ENCODE data around the gene OS9. TPM values are rescaled to one million over a fixed set of nuclear protein-coding genes. Genes with fewer than 3 reads are reported as not detected.

Gene OS9
- total RNA-seq, 2 experiments from 2014 or later, result 108 to 112 TPM

- H3K27me3 Mint-ChIP-seq, result no peaks in the 10 kb centered on the region
- peak; percentile 97 to 100 (median 98) for DNase-seq
- intact Hi-C loops (cut with DNase I, micrococcal nuclease), result loop anchor here (1.0 to 5.0 kb wide), 4 partner anchors 11 to 275 kb away; partner anchors contain the start of genes ARHGAP9 (in 1 of the 2), CTDSP2 (in 1 of the 2), DDIT3 (in 1 of the 2) and MBD6 (in 1 of the 2)
- Histone ChIP-seq H3K4me3 (ENCODE audit: low read length) (peak within 1 kb of the TSS; percentile 66), H3K9me3 (ENCODE audit: control insufficient read depth in 1 of 2, insufficient read depth in 1 of 2, low read length in 2 of 2) (no peaks in the 10 kb centered on the region), H3K27ac (ENCODE audit: low read depth in 1 of 2, low read length in 2 of 2) (peak within 1 kb of the TSS; percentile 74 to 86), H3K36me3 (ENCODE audit: insufficient read depth, low read length) (peaks cover 28% of the 10 kb centered on the region), H3K27me3 (ENCODE audit: control insufficient read depth in 1 of 2, insufficient read depth in 2 of 2, low read length in 2 of 2) (no peaks in the 10 kb centered on the region), H3K4me1 (ENCODE audit: insufficient read depth, low read length) (peaks cover 54% of the 10 kb centered on the region)
- ChIA-PET CTCF (interaction anchor here (0.8 kb wide), 1 partner anchor 169 kb away, joined by 3 read pairs; no protein-coding TSS in a partner anchor), POLR2A (interaction anchor here (0.6 to 1.2 kb wide), 9 partner anchors 11 to 1787 kb away, joined by 3 to 9 read pairs (median 3); partner anchors contain the start of genes CYP27B1, DDIT3, EEF1AKMT3 and METTL1)
- peaks cover 62% of the 10 kb centered on the region for H3K4me1 Mint-ChIP-seq (ENCODE audit: low read depth)
- H3K9me3 Mint-ChIP-seq, result no peaks in the 10 kb centered on the region
- peak within 1 kb of the TSS; percentile 89 for H3K4me3 Mint-ChIP-seq
- peak within 1 kb of the TSS; percentile 87 for H3K27ac Mint-ChIP-seq
- H3K36me3 Mint-ChIP-seq (ENCODE audit: low read depth), result peaks cover 55% of the 10 kb centered on the region
- ATAC-seq (ENCODE audit: poor library complexity), result peak; percentile 75
- no peak for TF ChIP-seq CTCF (IDR thresholded peaks at IDR 0.05)
Observed at GRCh38 chr12:57751788-57752667, 58.1 kb downstream of the OS9 start, which contains the start of gene CDK4. Gene CDK4 (minus strand): TSS chr12:57752310. CDS start chr12:57751717, 593 bp downstream.

GRCh38 chr12:57752668-57753000, 58.7 kb downstream of the OS9 start:
- no peaks in the 10 kb centered on the region for H3K27me3 Mint-ChIP-seq
- TF ChIP-seq CTCF (IDR thresholded peaks at IDR 0.05), result no peak
- ChIA-PET CTCF (no interaction called here), POLR2A (interaction anchor here (1.0 to 1.2 kb wide), 5 partner anchors 11 to 32 kb away, joined by 3 to 9 read pairs (median 3); partner anchors contain the start of genes CYP27B1, EEF1AKMT3 and METTL1)
- Histone ChIP-seq H3K4me3 (ENCODE audit: low read length) (peak overlapping the region; percentile 12), H3K36me3 (ENCODE audit: insufficient read depth, low read length) (peaks cover 23% of the 10 kb centered on the region), H3K27me3 (ENCODE audit: control insufficient read depth in 1 of 2, insufficient read depth in 2 of 2, low read length in 2 of 2) (no peaks in the 10 kb centered on the region), H3K27ac (ENCODE audit: low read depth in 1 of 2, low read length in 2 of 2) (peak overlapping the region; percentile 73 to 86), H3K9me3 (ENCODE audit: control insufficient read depth in 1 of 2, insufficient read depth in 1 of 2, low read length in 2 of 2) (no peaks in the 10 kb centered on the region), H3K4me1 (ENCODE audit: insufficient read depth, low read length) (peaks cover 56% of the 10 kb centered on the region)
- peak overlapping the region; percentile 89 for H3K4me3 Mint-ChIP-seq
- intact Hi-C loops (cut with DNase I, micrococcal nuclease), result loop anchor here (1.0 to 5.0 kb wide), 4 partner anchors 11 to 275 kb away; partner anchors contain the start of genes ARHGAP9 (in 1 of the 2), CTDSP2 (in 1 of the 2), DDIT3 (in 1 of the 2) and MBD6 (in 1 of the 2)
- no peak for ATAC-seq (ENCODE audit: poor library complexity)
- H3K36me3 Mint-ChIP-seq (ENCODE audit: low read depth), result peaks cover 51% of the 10 kb centered on the region
- H3K9me3 Mint-ChIP-seq, result no peaks in the 10 kb centered on the region
- H3K27ac Mint-ChIP-seq, result peak overlapping the region; percentile 87
- peaks cover 59% of the 10 kb centered on the region for H3K4me1 Mint-ChIP-seq (ENCODE audit: low read depth)
- DNase-seq, result no peak

GRCh38 chr12:57753756-57754337, 59.9 kb downstream of the OS9 start:
- H3K36me3 ChIP-seq (ENCODE audit: insufficient read depth, low read length), result peaks cover 25% of the 10 kb centered on the region
- H3K27me3 ChIP-seq (ENCODE audit: control insufficient read depth in 1 of 2, insufficient read depth in 2 of 2, low read length in 2 of 2), result no peaks in the 10 kb centered on the region
- H3K4me3 ChIP-seq (ENCODE audit: low read length), result peak overlapping the region; percentile 61
- ChIA-PET POLR2A (interaction anchor here (0.6 to 4.1 kb wide), 5 partner anchors 9 to 187 kb away, joined by 3 to 28 read pairs (median 4); partner anchors contain the start of genes EEF1AKMT3, METTL1, OS9 and TSPAN31), CTCF (no interaction called here)
- no peaks in the 10 kb centered on the region for H3K9me3 ChIP-seq (ENCODE audit: control insufficient read depth in 1 of 2, insufficient read depth in 1 of 2, low read length in 2 of 2)
- Mint-ChIP-seq H3K4me3 (peak overlapping the region; percentile 89), H3K36me3 (ENCODE audit: low read depth) (peaks cover 51% of the 10 kb centered on the region), H3K27ac (peak overlapping the region; percentile 87), H3K27me3 (no peaks in the 10 kb centered on the region), H3K4me1 (ENCODE audit: low read depth) (peaks cover 65% of the 10 kb centered on the region), H3K9me3 (no peaks in the 10 kb centered on the region)
- ATAC-seq (ENCODE audit: poor library complexity) (no peak), DNase-seq (peak in 2 of 14 experiments; percentile 16 to 28)
- peaks cover 57% of the 10 kb centered on the region for H3K4me1 ChIP-seq (ENCODE audit: insufficient read depth, low read length)
- peak overlapping the region; percentile 56 to 75 for H3K27ac ChIP-seq (ENCODE audit: low read depth in 1 of 2, low read length in 2 of 2)
- intact Hi-C loops (cut with DNase I, micrococcal nuclease), result loop anchor here (5.0 kb wide), 3 partner anchors 93 to 277 kb away; partner anchors contain the start of genes ARHGAP9 (in 1 of the 2), CTDSP2 (in 1 of the 2), DDIT3 (in 1 of the 2) and MBD6 (in 1 of the 2)
- TF ChIP-seq CTCF (IDR thresholded peaks at IDR 0.05), result no peak
